H1 (cell line): Measurements from ENCODE around the gene RBM20. TPM values are rescaled to one million over a fixed set of nuclear protein-coding genes. Genes with fewer than 3 reads are reported as not detected.

ENCODE experiments used
- RAD21 ChIP-seq, 2 experiments: IDR thresholded peaks in 1 of 2; conservative IDR thresholded peaks in 1 of 2; 2 replicates each; pipeline ENCODE4 v1.6.1; 2011; ENCODE audit warnings: low read depth in 2 of 2, low read length in 2 of 2, improper control_type of control experiment in 1 of 2, inconsistent platforms in 1 of 2, mild to moderate bottlenecking in 1 of 2, moderate library complexity in 1 of 2
- polyA plus RNA-seq, 7 experiments: library from polyadenylated mRNA; depleted of rRNA in 3 of 7; stranded (reverse) in 5 of 7; unstranded in 2 of 7; fragments of >200 nt in 5 of 7; fragments of 200-250 nt in 2 of 7; gene quantifications; 1 replicate in 5 of 7; 2 replicates in 1 of 7; 4 replicates in 1 of 7; pipeline versions ENCODE4 v1.2.1 to v1.2.3, GENCODE V29; 2011 to 2013; ENCODE audit warnings: missing spikeins in 2 of 7, mixed read lengths in 2 of 7
- total RNA-seq: library from RNA; stranded (reverse); fragmentation: NEBNext Ultra II Directional; extraction: Animal tissue kit (Norgen Biotek cat#: 25700); gene quantifications from 2 replicates; pipeline ENCODE4 v1.2.1, GENCODE V29; 2021

Gene RBM20
- total and polyA plus RNA-seq, 2 of the 8 experiments (the other 6 are each of a cell fraction or from before 2014, with no cell fraction given), result 0.05 to 0.63 TPM

DNA sequence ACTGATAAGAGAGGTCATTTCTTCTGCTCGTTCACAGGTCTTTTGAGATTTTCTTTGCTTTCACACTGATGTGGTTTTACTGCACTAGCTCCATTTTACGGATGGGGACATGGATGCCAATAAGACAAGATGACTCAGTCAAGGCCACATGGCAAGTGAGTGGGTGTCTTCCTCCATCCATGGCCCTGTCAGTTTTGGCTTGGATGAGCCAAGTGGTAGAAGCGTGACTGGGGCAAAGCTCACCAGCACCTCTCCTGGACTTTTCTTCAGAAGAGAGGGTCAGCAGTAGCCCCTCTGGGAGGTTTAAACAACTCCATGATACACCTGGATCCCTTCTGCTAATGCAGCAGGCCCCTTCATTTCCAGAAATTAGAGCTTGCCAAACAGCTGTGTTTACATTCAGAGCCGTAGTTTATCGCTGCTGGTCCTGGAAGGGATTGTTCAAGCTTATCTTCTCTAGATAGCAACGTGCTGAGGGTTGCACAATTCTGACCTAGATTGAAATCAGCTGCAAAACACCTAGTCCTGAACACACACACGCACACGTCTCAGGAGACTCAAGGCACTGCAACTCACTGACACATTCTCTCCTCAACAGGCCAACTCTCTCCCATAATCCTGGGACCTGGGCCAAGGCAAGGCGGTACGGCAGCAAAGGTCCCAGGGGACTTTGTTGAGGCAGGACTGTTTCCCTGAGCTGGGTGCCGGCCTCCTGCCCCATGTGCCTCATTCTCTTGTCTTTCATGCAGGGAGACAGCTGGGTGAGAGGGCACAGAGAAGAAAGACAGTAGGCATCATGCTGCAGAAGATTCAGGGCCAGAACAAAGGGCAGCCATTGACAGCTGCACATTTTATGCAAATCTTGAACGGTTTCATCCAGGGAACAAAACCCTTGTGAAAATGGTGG is 213.4 kb downstream of the RBM20 start (continued):
- no peak for TF ChIP-seq RAD21 (IDR thresholded peaks at IDR 0.05 in 1 of 2, conservative IDR thresholded peaks at IDR 0.05 in 1 of 2; ENCODE audit: low read depth in 2 of 2, low read length in 2 of 2)
- TF ChIP-seq, all 59 proteins: peak for 0
